Measurements from ENCODE around the gene C5orf63. TPM values are rescaled to one million over a fixed set of nuclear protein-coding genes. Genes with fewer than 3 reads are reported as not detected.

The C5orf63 gene
- total RNA-seq (2022; extraction: Qiagen RNA extraction; ENCODE audit: low read depth), result 3.8 to 4.5 TPM (median 4.1 TPM) in 5 replicates

GRCh38 chr5:127072861-127073846, at the start of gene C5orf63:
Gene C5orf63 (minus strand): TSS chr5:127073502. CDS start chr5:127058995, 14,507 bp downstream.

DNA sequence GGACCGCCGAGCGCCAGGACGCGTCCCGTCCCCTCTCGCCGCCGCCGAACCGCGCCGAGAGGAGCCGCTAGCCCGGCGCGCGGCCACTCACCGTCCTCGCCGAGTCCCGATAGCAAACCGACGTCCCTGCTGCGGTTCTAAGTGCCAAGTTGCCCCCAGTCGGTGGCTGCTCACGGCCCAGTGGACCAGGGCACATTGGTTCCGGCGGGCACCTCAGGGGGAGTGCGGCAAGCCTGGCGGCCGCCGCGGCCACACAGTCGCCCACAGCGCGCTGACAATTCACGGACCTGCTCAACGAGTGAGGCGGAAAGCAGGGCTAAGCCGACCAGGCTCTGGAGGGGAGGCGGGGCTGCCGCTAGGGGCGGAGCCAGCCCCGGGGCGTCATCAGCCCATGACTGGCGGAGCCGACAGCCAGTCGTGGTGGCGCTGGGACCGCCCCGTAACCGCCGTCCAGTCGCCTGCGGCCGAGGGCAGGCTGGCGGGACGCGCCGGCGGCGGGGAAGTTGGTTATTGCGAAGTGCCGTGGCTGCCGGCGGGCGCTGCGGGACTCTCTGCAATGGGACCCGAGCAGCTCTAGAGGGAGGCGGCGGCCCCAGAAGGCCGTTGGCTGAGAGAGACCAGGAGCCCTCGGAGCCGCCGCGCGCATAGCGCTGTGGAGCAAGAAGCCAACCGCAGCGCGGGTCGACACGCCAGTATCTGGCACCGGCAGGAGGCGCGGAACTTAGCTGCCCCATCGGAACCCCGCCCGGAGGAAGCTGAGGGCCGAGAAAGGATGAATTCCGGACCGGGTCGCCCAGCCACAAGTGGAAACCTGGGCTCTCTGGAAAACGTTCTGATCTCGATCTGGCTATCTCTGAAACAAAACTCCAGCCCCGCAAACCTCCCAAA, 42.8 kb downstream of the C5orf63 start, which contains the start of gene MARCHF3:
MARCHF3 (minus strand) TSS at position 300 of the 888 bp plus-strand sequence. CDS start 112,387 bp downstream, outside the sequence.

Other genes with a start within 250 kb of the C5orf63 start
- 0.89 to 1.7 TPM (median 1.4 TPM) in 5 replicates for gene MARCHF3, start 42.9 kb downstream of the C5orf63 start, total RNA-seq (2022; extraction: Qiagen RNA extraction; ENCODE audit: low read depth)
- not detected in 5 replicates for gene MEGF10, start 217.3 kb upstream of the C5orf63 start, total RNA-seq (2022; extraction: Qiagen RNA extraction; ENCODE audit: low read depth)

Measured in A549 treated with GW870086 at 1 μM for 4 hours (cell line).